SK-N-SH (cell line): ENCODE results near the gene TMEM232. TPM values are rescaled to one million over a fixed set of nuclear protein-coding genes. Genes with fewer than 3 reads are reported as not detected.

Experiments
- CTCF ChIA-PET: fragments of 300-600, 350-600 bp; formaldehyde crosslinking; extraction: SDS; loops from one replicate; lab custom pipeline; 2021; lab: Yijun Ruan, JAX
- POLR2A ChIA-PET: fragments of 350-600 bp; sonication (Branson Sonifier 250); formaldehyde crosslinking; extraction: SDS; loops from one replicate; lab custom pipeline; 2020; ENCODE audit warnings: antibody characterized with exemption, inconsistent platforms; lab: Yijun Ruan, JAX
- DNase-seq: peaks from one replicate; pipeline ENCODE4 v3.0.0; 2012
- H2AFZ ChIP-seq: fragments of 200-600 bp; sonication (generic); 2 replicates; pipeline ENCODE4 v1.8.1; 2016; ENCODE audit warnings: antibody characterized with exemption, mild to moderate bottlenecking, low read depth
- H3F3A ChIP-seq: fragments of 200-600 bp; sonication (generic); replicated peaks from 2 replicates; pipeline ENCODE3; 2016; ENCODE audit warnings: antibody characterized with exemption, mild to moderate bottlenecking; ENCODE audit not compliant: insufficient read depth
- H3K27ac ChIP-seq, 2 experiments: fragments of 200-500 bp in 1 of 2; fragments of 200-600 bp in 1 of 2; sonication (Bioruptor generic) in 1 of 2; sonication (generic), shearing (Covaris generic) in 1 of 2; 2 replicates each; pipeline versions ENCODE4 v1.5.1 to v1.6.1; 2014 to 2016; ENCODE audit warnings: low read depth in 2 of 2, inconsistent platforms in 1 of 2, low read length in 1 of 2, mild to moderate bottlenecking in 1 of 2, mixed read lengths in 1 of 2
- H3K27me3 ChIP-seq: fragments of 200-600 bp; sonication (generic), shearing (Covaris generic); 2 replicates; pipeline ENCODE4 v1.6.1; 2016; ENCODE audit warnings: mixed run types; ENCODE audit not compliant: insufficient read depth
- H3K36me3 ChIP-seq, 2 experiments: fragments of 200-500 bp in 1 of 2; fragments of 200-600 bp in 1 of 2; sonication (Bioruptor generic) in 1 of 2; sonication (generic) in 1 of 2; replicated peaks in 1 of 2; 2 replicates each; pipeline versions ENCODE3 to v1.5.1; 2014 to 2016; ENCODE audit warnings: low read length in 1 of 2, mild to moderate bottlenecking in 1 of 2; ENCODE audit not compliant: insufficient read depth in 2 of 2, control insufficient read depth in 1 of 2
- H3K4me1 ChIP-seq, 2 experiments: fragments of 200-500 bp in 1 of 2; fragments of 200-600 bp in 1 of 2; sonication (Bioruptor generic) in 1 of 2; sonication (generic), shearing (Covaris generic) in 1 of 2; 2 replicates each; pipeline versions ENCODE4 v1.5.1 to v1.6.1; 2014 to 2016; ENCODE audit warnings: low read depth in 1 of 2, low read length in 1 of 2, mixed run types in 1 of 2; ENCODE audit not compliant: insufficient read depth in 2 of 2, control insufficient read depth in 1 of 2
- H3K4me2 ChIP-seq: fragments of 200-600 bp; sonication (generic), shearing (Covaris generic); 2 replicates; pipeline ENCODE4 v1.6.1; 2017; ENCODE audit warnings: mixed run types
- H3K4me3 ChIP-seq, 2 experiments: fragments of 200-500 bp in 1 of 2; fragments of 200-600 bp in 1 of 2; sonication (Bioruptor generic) in 1 of 2; sonication (generic), shearing (Covaris generic) in 1 of 2; 2 replicates each; pipeline versions ENCODE4 v1.5.1 to v1.8.1; 2014 to 2016; ENCODE audit warnings: low read depth in 2 of 2, inconsistent platforms in 1 of 2, low read length in 1 of 2, mild to moderate bottlenecking in 1 of 2, mixed read lengths in 1 of 2, moderate library complexity in 1 of 2
- H3K79me2 ChIP-seq: fragments of 200-600 bp; sonication (generic); 2 replicates; pipeline ENCODE4 v1.8.1; 2017; ENCODE audit warnings: mild to moderate bottlenecking; ENCODE audit not compliant: insufficient read depth
- H3K9ac ChIP-seq: fragments of 200-600 bp; sonication (generic); 2 replicates; pipeline ENCODE4 v1.6.1; 2017; ENCODE audit warnings: mixed run types
- H3K9me2 ChIP-seq: fragments of 200-600 bp; sonication (generic); 2 replicates; pipeline ENCODE4 v1.6.1; 2017; ENCODE audit warnings: mixed run types
- H3K9me3 ChIP-seq: fragments of 200-600 bp; sonication (generic); 2 replicates; pipeline ENCODE4 v1.6.1; 2017; ENCODE audit warnings: mixed run types, mild to moderate bottlenecking, moderate library complexity
- H4K20me1 ChIP-seq: fragments of 200-600 bp; sonication (generic); 2 replicates; pipeline ENCODE4 v1.6.1; 2017; ENCODE audit warnings: mild to moderate bottlenecking, mixed run types; ENCODE audit not compliant: insufficient read depth
- CTCF ChIP-seq: fragments of 200-600 bp; sonication (generic); IDR thresholded peaks from 2 replicates; pipeline ENCODE4 v1.6.1; 2017; ENCODE audit warnings: antibody characterized with exemption, mild to moderate bottlenecking, moderate library complexity
- IRF3 ChIP-seq: fragments of 150-350 bp; IDR thresholded peaks from 2 replicates; pipeline ENCODE4 v1.6.1; 2016; ENCODE audit warnings: mild to moderate bottlenecking, low read depth, low read length
- MXI1 ChIP-seq: IDR thresholded peaks from 2 replicates; pipeline ENCODE4 v1.6.1; 2012; ENCODE audit warnings: mild to moderate bottlenecking, low read depth, low read length, improper control_type of control experiment
- NFIC ChIP-seq: IDR thresholded peaks from 2 replicates; pipeline ENCODE4 v1.4.0; 2012; ENCODE audit warnings: borderline replicate concordance
- NRF1 ChIP-seq: IDR thresholded peaks from 2 replicates; pipeline ENCODE4 v1.6.1; 2012; ENCODE audit warnings: low read depth, mild to moderate bottlenecking, low read length
- REST ChIP-seq: IDR thresholded peaks from 2 replicates; pipeline ENCODE4 v1.6.1; 2012; ENCODE audit warnings: mild to moderate bottlenecking, low read depth, low read length, moderate library complexity
- SMC3 ChIP-seq: IDR thresholded peaks from 2 replicates; pipeline ENCODE4 v1.6.1; 2012; ENCODE audit warnings: low read depth, low read length, improper control_type of control experiment
- TAF1 ChIP-seq: IDR thresholded peaks from 2 replicates; pipeline ENCODE4 v1.6.1; 2012; ENCODE audit warnings: low read depth, mild to moderate bottlenecking, low read length, moderate library complexity, borderline replicate concordance
- TCF12 ChIP-seq: IDR thresholded peaks from 2 replicates; pipeline ENCODE4 v1.4.0; 2012
- ZBTB33 ChIP-seq: IDR thresholded peaks from 2 replicates; pipeline ENCODE4 v1.4.0; 2012; ENCODE audit warnings: low read depth, borderline replicate concordance
- polyA plus RNA-seq, 3 experiments: library from polyadenylated mRNA; depleted of rRNA; stranded (reverse); fragments of >200 nt; gene quantifications; 2 replicates each; pipeline ENCODE4 v1.2.3, GENCODE V29; 2012

Gene TMEM232
- polyA plus RNA-seq, 1 of the 3 experiments (the other 2 are of a cell fraction): 0.66 TPM

GRCh38 chr5:110431603-110432002 lies 294.9 kb downstream of the TMEM232 start:
- no peak for TF ChIP-seq TCF12
- no peak for TF ChIP-seq NRF1
- no peak for TF ChIP-seq MXI1
- no peak for TF ChIP-seq CTCF
- no peak for TF ChIP-seq TAF1
- no peak for TF ChIP-seq REST
- TF ChIP-seq NFIC: no peak
- TF ChIP-seq IRF3: no peak
- no peak for TF ChIP-seq ZBTB33
- no peak for TF ChIP-seq SMC3
- no peak overlapping the region for H3K4me3 ChIP-seq
- H3K27me3 ChIP-seq: no peaks in the 10 kb centered on the region
- ChIA-PET POLR2A (no interaction called here), CTCF (interaction anchor here (1.5 kb wide), 1 partner anchor 9 kb away, joined by 4 read pairs; no protein-coding TSS in a partner anchor)
- H3F3A ChIP-seq: no peaks in the 10 kb centered on the region
- H4K20me1 ChIP-seq: no peaks in the 10 kb centered on the region
- no peak overlapping the region for H2AFZ ChIP-seq
- DNase-seq: no peak
- H3K9ac ChIP-seq: no peak overlapping the region
- H3K4me1 ChIP-seq: no peaks in the 10 kb centered on the region
- H3K9me2 ChIP-seq: no peaks in the 10 kb centered on the region
- H3K4me2 ChIP-seq: no peak overlapping the region
- peaks cover 0 to 3% of the 10 kb centered on the region in 2 experiments for H3K36me3 ChIP-seq
- no peaks in the 10 kb centered on the region for H3K79me2 ChIP-seq
- no peak overlapping the region for H3K27ac ChIP-seq
- H3K9me3 ChIP-seq: no peaks in the 10 kb centered on the region; the same call in 1 of the 2 replicates
